GM19372 (cell line): Measurements from ENCODE around the gene KCNJ12.
"Not testable (repeated sequence)": the region's sequence is repeated elsewhere in the genome, so short reads cannot be mapped to it uniquely, and the experiment has no call there.

Experiments used
- ATAC-seq: cut with Tn5 transposase; IDR thresholded peaks from one replicate; pipeline ENCODE4 v1.9.1; 2021; ENCODE audit warnings: mild to moderate bottlenecking, low read depth, moderate library complexity; ENCODE audit not compliant: unreplicated experiment

The KCNJ12 gene

DNA sequence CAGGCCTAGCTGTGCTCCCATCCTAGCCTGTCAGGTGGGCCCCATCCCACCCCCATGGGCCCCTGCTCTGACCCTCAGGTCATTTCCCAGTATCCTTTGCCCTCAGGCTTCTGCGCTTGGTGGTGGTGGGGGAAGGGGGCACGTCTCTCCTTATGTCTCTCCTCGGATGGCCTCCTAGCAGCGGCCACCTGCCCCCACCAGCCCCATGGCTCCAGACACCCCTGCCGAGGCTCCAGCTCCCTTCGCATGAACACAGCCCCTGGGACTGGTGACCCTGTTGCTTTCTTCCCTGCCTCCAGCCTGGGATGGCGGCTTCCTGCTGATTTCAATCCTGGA is 27.3 kb upstream of the KCNJ12 start:
- not testable (repeated sequence) for ATAC-seq

- ATAC-seq, result not testable (repeated sequence)
Measured at GRCh38 chr17:21349358-21350050, 26.7 kb upstream of the KCNJ12 start.

- not testable (repeated sequence) for ATAC-seq
Measured at GRCh38 chr17:21350495-21350894, 25.7 kb upstream of the KCNJ12 start.

DNA sequence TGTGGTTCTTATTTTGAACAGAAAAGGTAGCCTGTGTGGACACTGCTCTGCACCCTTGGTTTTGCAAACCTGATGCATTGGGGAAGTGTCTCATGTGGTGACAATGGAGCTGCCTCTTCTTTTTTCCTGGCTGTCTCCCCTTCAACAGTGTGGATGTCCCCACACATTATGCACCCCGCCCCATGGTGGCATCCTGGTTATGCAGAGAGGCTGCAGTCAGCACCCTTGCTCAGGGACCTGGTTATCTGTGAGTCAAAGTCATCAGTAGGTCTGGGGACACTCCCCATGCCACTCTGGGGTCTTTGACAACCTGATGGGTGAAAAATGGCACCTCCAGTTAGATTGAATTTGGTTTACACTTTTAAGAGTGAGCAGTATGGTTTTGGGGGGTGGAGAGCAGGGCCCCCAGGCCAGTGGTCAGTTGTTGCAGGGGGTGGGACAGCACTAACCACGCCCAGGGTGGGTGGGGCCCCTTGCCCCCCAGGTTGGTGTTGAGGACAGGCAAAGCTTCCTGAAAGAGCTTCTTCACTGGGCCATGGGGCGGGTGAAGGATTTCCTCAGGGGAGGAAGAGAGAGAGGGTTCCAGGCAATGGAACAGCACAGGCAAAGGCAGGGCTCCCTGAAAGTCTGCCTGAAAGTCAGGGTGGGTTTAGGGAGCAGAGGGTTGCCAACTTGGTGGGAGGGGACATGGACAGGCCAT is 24.6 kb upstream of the KCNJ12 start:
- ATAC-seq, result no peak

GRCh38 chr17:21352221-21352980 is 23.8 kb upstream of the KCNJ12 start:
- no peak for ATAC-seq

GRCh38 chr17:21352981-21353265 is 23.2 kb upstream of the KCNJ12 start:
- no peak for ATAC-seq

DNA sequence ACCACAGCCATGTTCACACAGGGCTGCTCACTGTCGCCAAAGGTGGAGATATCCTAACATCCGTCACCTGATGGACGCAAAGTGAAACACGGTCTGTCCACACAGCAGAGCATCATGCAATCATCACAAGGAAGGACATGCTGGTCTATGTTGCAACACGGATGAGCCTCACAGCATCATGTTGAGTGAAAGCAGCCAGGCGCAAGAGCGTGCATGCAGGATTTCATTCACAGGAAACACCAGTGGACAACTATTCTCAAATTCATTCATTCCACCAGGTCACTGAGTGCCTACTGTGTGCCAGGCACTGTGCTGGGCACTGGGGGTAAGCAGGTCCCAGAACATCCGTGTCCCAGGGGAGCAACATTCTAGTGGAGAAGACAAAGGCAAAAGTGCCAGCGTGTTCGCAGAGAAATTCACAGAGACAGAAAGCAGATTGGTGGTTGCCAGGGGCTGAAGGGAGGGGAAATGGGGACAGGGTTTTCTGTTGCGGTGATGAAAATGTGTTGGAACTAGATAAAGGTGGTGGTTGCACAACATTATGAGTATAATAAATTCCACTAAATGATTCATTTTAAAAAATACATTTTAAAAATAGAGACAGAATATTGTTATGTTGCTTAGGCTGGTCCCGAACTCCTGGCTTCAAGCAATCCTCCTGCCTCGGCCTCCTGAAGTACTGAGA is 22.7 kb upstream of the KCNJ12 start:
- no peak for ATAC-seq

DNA sequence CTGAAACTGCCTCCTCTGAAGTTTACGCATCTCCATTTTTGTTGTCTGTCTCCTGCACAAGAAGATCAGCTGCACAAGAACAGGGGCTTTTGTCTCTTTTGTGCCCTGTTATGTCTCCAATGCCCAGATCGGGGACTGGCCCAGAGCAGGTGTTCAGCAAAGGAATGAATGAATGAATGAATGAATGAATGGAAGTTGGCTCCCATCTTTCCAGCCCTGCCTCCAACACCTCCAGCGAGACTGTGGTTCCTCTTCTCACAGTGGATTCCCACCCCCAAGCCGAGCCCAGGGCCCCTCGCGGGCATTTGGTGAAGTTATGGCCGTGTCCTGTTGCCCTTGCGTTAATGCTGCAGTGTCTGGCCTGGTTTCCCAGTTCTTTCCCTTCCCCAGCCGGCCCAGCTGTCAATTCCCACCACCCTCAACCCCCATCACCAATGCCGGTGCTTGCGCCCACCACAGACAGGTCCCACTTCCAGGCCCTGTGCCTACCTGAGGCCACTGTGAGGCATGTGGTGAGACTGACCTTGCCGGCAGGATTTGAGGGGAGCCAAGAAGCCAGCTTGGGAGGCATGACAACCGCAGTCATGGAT is 21.3 kb upstream of the KCNJ12 start:
- no peak for ATAC-seq

- ATAC-seq, result no peak
Measured at GRCh38 chr17:21355586-21355985, 20.6 kb upstream of the KCNJ12 start.

DNA sequence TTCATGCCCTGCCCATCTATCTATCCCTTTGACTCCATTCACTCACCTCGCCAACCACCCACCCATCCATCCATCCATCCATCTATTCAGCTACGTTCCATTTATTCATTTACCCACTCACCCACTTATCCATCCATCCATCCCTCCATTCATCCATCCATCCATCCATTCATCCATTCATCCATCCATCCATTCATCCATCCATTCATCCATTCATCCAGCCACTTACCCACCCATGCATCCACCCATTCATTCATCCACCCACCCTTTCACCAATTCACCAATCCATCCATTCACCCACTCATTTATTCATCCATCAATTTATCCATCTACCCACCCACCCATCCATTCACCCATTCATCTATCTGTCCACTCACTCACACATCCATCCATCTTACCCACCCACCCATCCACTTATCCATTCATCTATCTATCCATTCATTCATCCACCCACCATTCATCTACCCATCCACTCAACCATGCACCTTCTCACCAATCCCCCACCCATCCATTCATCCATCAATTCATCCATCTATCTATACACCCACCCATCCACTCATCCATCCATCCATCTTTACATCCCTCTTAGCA is 19.5 kb upstream of the KCNJ12 start:
- no peak for ATAC-seq

DNA sequence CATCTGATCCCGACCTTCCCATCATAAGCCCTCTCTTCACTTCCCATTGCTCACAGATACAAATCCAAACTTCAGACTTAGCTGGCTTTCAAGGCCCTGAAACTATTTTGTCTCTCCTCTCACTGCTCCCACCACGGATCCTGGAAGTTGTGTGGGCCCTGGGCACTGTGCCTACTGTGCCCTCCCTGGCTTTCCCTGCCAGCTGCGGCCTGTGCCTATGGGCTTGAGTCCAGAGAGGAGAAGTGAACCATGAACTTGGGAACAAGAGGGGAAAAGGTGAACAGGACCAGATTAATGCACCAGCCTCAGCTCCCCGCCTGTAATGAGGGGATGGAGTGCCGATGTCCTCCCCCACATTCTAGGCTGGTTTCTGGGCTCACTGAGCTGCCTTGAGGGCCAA is 18.9 kb upstream of the KCNJ12 start:
- ATAC-seq, result no peak

DNA sequence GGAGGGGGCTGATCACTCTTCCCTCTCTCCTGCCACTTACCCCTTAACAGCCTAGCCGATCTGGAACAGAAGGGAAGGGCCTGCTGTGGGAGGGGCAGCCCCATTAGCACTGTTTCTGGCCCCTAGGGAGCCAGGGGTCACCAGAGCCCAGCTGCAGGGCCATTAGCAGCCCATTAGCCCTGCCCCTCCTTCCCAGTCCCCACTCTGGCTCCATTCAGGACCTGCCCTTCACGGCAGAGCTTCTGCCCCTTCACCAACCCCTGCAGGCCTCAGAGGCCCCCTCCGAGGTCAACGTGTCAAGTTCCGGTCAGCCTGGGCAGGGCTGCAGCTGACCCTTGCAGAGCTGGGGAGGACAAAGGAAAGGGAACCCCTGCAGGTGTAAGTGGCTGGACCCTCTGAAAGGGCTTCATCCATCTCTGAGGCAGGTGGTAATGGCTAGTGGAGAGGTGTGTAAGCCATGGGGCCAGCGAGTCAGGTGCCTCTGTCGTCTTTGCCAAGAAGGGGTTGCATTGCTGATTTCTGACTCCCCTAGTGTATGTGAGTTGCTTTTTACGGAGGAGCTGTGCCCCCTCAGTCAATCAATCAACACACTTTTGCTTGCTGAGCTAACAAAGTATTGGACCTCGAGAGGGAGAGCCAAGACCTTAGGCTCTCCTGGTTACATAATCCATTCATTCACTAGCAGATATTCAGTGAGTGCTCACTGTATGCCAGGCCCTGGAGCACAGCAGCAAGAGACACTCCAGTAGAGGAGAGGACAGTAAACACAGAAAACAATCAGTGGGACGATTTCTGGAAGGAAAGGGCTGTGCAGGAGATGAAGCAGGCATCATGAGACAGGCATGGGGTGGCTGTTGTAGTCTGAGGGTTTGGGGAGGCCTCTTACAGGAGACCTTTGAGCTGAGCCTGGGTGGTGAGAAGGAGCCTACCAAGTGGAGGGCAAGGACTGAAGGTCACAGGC is 18.2 kb upstream of the KCNJ12 start:
- no peak for ATAC-seq

DNA sequence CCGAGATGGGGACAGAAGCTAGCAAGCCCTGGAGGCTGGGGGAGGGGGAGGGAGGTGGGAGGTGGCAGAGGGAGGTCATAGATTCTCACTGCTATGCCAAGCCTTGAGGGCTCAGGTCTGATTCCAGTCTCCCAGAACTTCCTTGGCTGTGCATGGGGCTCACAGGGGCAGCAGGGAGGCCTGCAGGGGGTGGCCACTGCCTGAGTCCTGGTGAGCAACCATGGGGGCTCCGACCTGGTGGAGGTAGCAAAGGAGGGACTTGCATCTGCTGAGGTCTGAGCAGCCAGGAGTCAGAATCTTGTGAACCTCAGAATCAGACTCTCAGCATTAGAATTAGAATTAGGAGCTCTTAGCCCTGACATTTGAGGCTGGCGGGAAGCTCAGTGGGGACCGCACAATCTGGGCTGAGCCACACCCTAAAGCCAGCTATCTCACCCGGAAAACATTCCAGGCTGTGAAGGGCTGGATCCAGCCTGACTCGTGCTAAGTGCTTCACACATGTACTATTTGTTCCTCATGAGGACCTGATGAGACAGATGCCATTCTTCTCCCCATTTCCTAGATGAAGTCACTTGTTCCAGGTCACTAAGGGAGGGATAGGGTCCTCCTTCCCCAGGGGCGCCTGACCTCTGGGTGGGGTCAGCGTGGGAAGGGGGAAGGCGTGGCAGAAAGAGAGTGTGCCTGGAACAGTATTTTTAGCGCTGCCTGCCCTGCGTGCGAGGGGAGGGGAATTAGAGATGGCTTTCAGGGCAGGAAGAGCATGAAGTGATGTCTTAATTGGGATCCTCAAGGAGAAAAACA is 17.3 kb upstream of the KCNJ12 start:
- ATAC-seq, result no peak

- no peak for ATAC-seq
Measured at GRCh38 chr17:21359483-21359840, 16.7 kb upstream of the KCNJ12 start.

GRCh38 chr17:21360048-21360447 is 16.1 kb upstream of the KCNJ12 start:
- ATAC-seq, result no peak

DNA sequence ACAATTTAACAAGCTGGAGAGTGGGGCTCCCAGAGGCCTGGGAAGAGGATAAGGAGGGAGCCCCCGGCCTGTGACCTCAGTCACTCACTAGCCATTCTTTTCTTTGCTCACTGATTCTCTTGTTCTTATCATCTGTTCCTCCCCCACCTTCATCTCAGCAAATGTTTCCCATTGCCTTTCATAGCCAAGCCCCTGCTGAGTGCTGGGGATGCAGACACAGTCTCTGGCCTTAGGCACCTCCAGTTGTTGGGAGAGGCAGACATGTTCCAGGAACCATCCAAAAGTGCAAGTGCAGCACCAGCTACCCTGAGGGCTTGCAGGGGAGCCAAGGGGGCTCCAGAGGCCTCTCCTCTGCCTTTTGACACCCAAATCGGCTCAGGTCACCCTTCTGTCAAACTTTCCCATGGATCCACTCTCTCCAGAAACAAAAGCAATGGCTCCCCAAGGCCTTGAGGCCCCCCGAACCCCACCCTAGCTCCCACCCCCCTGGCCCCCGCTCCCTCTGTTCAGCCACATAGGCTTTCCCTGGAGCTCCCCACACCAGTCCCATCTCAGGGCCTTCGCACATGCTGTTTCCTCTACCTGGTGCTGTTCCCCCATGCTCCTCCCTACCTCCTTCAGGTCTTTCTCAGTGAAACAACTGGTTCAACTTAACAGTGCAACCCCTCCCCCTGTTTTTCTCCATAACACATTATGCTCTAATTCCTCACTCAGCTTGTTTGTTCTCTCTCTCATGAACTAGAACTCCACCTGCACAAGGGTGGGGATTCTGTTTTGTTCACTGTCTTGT is 14.9 kb upstream of the KCNJ12 start:
- no peak for ATAC-seq

GRCh38 chr17:21362331-21362931 is 13.7 kb upstream of the KCNJ12 start:
- no peak for ATAC-seq
